Hepatic stellate cell (primary cell): Measurements from ENCODE around the gene RNU1-2.
"Not testable (repeated sequence)": the region's sequence is repeated elsewhere in the genome, so short reads cannot be mapped to it uniquely, and the experiment has no call there.

Source experiments
- DNase-seq: peaks from one replicate; pipeline ENCODE4 v3.0.0; 2011; ENCODE audit warnings: low spot score

Gene RNU1-2

DNA sequence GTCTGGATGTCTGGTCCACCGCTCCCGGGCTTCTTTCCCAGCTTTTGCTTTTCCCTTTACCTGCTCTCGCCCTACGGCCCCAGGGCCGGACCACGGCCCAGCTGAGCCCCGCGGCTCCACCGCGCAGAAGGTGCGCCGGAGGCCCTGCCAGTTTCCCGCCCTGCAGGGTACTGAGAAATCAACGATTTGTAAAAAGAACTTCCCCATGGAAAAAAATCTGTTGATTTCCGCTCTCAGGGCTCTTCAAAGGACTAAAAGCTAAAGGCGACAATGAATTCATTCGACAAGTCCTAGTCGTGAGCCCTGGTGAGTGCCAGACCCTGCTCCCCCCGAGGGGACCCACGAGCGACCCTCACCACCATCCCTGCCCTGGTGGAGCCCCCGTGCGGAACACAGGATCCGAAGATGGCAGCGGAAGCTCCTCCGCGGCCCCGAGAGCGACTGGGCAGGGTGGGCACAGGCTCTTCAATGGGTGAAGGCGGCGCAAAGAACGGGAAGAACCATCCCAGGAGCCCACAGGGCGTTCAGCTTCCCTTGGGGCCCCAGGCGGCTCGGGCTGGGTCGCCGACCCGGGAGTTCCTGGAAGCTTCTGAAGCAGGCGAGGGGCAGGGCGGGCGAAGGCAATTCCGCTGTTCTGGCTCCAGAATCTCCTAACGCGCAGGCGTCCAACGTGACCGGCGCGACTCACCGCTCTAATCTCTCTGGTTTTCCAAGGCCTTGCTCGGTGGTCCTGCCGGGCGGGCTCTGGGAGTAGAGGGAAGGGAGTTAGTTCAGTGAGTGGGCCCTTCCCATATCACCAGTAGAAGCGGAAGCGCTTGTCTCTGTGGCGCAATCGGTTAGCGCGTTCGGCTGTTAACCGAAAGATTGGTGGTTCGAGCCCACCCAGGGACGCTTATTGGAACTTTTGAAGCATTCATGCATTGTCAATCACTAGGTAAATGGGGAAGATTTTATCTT is 6.6 kb upstream of the RNU1-2 start:
- DNase-seq = peak; percentile 22

DNA sequence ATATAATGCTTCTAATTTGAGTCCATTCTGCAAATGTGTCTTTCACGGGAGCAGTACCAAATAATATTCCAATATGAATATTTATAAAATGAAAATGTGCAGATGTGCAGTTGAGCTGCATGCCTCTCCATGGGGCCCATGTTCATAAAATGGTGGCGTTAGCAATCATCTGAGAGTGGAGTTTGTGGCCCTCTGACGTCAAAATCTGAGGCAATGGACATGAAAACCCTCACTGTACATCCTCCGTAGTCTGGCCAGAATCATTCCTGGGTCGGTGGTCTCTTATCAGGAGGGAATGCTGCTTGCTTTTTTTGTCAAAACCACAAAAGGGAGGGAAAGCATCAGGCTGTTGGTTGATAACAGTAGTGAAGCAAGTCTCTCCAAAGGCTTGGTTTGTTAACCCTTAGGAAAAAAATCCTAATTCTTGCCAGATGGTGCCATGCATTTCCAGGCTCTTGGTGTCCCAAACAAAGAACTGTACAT is 5.2 kb upstream of the RNU1-2 start:
- not testable (repeated sequence) for DNase-seq

DNA sequence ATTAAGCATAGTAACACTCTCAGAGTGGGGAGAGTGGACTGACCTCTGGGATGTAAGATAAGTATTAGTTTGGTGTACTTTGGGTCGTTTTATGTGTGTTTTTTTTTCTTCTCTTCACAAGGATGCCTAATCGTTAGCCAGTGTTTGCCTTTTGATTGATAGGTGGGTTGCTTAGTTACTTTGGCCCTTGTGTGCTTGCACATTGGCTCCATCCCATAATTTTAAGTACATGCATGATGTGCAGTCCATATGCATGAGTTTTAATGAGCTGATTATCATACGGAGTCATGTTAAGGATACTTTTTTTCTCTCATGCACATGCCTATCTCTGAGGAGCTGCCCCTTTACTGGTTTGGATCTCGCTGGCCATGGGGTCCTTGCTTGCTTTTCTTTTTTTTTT is 4.7 kb upstream of the RNU1-2 start:
- DNase-seq = not testable (repeated sequence)

DNA sequence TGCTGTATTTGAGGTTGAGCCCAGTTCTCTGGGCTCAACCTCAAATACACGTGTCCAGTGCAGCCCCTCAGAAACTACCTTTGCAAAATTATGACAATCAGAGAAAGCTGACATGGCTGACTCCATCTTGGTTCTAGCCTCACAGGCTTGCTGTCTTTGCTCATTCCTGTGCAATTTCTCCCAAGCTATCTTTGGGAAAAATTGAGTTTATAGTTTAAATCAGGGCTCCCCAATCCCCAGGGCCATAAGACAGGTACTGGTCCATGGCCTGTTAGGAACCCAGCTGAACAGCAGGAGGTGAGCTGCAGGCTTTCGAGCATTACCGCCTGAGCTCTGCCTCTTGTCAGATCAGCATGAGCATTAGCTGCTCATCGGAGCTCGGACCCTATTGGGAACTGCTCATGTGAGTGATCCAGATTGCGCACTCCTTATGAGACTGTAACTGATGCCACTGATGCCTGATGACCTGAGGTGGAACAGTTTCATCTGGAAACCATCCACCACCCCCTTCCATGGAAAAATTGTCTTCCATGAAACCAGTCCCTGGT is 2.7 kb upstream of the RNU1-2 start:
- not testable (repeated sequence) for DNase-seq

DNA sequence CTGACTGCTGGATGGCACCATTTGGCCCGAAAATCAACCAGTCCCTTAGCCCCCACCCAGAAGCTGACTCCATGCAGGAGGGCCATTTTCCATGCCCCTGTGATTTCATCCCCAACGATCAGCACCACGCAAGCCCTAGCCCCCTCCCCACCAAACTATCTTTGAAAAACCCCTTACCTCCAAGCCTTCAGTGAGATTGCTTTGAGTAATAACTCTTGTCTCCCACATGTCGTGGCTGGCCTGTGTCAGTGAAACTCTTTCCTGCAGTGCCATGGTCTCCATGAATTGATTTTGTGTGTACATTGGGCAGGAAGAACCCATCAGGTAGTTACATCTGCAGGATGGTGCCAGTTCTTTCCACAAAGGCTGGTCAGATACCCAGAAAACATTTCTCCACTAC is 2.0 kb upstream of the RNU1-2 start:
- DNase-seq = not testable (repeated sequence)

DNA sequence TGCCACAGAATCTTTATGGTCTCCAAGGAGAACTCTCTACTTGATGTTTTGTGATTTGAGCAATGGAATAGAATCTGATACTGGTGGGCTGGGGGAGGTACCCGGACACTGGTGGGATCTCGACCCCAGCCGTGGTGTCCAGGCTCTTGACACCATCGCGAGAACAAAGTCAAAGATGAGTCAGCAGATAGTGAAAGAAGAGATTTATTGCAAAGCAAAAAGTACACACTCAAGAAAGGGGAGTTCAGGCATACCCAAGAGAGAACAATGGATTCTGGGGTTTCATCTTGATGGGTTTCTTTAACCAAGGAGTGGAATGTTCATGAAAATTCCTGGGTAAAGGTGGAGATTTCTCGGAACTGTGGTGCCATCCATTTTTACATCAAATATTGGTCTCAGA is 1.4 kb upstream of the RNU1-2 start:
- DNase-seq = not testable (repeated sequence)

DNA sequence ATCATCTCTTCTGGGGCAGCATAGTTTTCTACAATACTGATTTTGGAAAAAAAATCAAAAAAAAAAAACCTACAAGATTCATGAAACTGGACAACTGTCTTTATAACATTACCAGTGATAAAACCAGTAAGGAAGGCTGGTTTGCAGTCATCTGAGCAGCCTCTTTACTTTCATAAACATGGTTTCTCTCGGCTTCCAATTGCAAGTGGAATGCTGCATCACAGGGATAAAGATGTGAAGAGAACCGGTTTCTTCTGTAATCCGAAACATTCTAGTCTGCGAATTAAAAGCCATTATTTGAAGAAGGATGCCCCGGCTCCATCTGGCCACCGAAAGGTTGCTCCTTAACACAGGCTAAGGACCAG is 565 bp upstream of the RNU1-2 start:
- DNase-seq = not testable (repeated sequence)

DNA sequence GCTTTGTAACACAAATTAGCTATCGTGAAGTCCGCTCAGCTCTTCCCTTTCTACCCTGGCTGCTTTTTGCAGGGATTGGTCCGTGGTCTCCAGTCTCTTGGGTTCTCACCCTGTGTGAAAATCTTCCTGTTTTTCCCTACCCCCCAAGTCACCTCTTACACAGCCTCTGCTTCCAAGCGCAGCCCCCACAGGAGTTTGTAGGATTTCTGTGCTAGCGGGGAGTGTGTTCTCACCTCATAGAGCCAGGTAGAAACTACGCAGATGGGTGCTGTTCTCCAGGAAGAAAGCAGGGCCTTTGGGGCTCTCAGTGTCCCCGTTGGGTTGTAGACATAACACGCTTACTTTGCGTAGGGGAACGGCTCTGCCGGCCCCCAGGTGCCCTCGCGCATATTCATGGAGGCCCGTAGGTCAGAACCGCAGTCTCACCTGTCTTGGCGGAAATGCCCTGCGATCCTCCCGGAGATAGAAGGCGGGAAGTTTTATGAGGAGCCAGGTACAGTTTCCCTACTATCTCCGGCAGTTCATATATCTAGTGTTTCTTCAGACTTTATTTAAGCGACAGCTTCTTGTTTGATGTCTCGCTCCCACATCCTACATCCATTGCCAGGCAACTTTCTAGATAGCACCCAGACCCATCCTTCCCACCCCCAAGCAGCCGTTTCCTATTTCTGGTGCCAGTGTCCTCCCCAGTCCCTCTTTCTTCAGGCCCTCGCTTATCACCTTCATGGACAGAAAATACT is 706 bp downstream of the RNU1-2 start:
- DNase-seq = peak; percentile 28

DNA sequence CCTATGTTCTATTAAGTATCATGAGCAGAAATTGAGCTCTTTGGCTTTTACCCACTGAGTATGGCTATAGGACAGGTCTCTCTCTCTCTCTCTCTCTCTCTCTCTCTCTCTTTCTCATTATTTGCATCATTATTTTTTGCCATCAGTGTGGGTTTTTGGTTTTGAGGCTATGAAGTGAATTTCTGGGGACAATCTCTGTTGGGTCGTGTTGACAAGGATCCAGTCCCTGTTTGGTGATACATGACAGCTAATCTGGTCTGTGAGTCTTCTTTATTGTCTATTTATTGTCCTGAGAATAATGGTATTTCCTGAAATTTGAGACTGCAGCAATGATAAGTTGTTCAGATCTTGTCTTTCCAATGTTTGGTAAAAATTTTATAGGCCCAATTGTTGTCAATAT is 1.9 kb downstream of the RNU1-2 start:
- not testable (repeated sequence) for DNase-seq

DNA sequence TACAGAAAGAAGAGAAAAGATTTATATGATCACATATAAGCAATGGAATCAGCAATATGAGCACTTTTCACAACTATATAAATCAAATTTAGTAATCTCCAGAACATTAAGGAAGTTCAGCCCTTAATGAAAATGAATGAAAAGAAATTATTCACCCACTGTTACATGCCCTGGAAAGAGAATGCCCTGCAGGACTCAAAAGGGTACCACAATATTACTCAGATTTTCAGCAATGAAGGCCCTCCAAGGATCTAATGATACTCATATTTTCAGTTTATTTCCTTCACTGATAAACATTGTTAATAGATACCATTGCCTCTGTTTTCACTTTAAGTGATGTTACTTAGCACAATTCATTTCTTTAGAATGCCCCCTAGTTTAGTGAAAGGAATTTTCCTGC is 2.5 kb downstream of the RNU1-2 start:
- DNase-seq = not testable (repeated sequence)

DNA sequence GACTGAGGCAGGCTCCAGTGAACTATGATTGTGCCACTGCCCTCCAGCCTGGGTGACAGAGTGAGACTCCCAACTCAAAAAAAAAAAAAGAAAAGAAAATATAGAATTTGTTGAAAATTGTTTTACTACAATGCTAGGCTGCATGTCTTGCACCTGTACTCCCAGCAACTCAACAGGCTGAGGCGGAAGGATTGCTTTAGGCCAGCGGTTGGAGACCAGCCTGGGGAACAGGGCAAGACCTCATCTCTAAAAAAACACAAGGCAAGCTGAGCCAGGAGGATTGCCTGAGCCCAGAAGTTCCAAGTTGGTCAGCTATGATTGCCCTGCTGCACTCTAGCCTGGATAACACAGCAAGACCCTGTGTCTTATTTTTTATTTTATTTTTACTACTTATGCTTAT is 3.2 kb downstream of the RNU1-2 start:
- not testable (repeated sequence) for DNase-seq

DNA sequence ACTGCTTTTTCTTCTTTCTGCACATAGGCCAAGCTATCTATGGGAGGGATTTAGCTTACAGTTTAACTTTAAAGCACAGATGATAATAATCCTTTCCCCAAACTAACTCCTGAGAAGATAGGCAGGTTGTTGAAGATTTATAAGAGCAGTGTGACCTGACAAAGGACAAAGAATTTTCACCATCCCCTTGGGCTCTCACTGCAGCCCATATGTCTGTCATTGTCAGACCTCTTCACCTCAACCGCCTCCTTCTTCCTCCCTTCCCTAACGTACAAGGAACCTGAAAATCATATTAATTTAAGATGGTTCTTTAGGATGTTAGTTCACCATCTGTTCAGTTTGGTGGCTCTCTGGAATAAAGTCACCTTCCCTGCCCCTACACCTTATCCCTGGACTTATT is 5.0 kb downstream of the RNU1-2 start:
- DNase-seq = no peak

DNA sequence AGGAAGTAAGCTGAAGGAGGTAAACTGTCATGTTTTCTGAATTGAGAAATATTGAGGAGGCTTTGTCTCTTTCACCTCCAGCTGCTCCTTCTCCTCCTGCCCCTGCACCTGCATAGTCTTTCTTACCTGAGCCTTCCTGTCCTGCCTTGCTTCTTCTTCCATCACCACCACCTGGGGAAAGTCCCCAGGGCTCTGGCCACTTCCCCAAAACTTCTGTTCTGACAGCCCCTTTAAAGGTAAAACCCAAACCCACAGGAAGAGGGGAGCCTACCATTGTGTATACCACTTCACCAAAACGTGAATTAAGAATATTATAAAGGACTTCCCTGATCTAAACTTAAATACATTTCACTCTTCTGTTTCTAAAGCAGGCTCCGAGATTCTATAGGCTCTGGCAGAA is 5.6 kb downstream of the RNU1-2 start:
- DNase-seq = not testable (repeated sequence)

DNA sequence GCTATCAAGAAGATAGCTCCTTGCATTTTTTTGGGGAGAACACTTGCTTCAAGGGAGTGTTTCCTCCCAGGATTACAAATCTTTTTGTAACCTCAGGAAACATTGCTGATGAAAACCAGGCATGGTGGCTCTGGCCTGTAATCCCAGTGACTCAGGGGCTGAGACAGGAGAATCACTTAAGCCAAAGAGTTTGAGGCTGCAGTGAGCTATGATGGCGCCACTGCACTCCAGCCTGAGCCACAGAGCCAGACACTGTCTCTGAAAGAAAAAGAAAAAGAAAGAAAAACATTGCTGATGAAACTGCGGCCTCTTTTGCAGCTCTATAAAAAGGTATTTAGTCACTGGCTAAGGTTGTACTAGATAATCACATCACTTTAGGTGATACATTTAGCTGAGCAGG is 7.3 kb downstream of the RNU1-2 start:
- no peak for DNase-seq

DNA sequence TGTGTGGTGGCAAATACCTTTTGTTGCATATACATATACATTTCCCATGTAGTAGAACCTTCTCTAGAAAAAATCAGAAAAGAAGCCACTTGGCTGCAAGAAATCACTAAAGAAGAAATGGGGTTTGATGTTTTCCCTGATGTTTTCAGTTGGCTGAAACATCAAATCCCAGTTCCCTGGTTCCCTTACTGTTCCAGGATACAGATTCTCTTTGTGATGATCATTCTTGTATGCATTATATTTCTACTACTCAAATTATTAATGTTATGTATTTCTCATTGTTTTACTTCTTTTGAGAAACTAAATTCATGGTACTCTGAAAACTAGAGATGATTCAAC is 7.6 kb downstream of the RNU1-2 start:
- no peak for DNase-seq

DNA sequence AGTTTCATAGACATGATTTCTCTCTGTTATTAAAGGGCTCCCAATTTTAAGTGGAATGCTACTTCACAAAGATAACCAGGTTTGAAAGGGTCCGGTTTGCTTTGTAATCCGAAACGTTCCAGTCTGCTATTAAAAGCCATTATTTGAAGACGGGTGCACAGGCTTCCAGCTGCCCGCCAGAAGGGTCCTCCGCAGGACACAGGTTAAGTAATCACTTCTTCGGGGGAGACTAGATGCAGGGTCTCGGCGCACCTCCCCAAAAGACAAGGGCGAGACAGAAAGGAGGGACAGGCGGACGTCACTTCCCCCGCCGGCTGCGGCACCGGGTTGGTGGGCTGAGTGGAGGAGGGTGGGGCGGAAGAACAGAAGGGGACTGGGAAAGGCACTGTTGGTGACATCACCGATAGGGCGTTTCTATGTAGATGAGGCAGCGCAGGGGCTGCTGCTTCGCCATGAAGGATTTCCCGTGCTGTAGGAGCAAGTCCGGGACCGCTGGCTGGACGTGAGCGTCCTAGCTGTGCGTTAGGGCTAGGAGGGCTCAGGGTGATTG is 8.9 kb downstream of the RNU1-2 start:
- DNase-seq = peak; percentile 95

DNA sequence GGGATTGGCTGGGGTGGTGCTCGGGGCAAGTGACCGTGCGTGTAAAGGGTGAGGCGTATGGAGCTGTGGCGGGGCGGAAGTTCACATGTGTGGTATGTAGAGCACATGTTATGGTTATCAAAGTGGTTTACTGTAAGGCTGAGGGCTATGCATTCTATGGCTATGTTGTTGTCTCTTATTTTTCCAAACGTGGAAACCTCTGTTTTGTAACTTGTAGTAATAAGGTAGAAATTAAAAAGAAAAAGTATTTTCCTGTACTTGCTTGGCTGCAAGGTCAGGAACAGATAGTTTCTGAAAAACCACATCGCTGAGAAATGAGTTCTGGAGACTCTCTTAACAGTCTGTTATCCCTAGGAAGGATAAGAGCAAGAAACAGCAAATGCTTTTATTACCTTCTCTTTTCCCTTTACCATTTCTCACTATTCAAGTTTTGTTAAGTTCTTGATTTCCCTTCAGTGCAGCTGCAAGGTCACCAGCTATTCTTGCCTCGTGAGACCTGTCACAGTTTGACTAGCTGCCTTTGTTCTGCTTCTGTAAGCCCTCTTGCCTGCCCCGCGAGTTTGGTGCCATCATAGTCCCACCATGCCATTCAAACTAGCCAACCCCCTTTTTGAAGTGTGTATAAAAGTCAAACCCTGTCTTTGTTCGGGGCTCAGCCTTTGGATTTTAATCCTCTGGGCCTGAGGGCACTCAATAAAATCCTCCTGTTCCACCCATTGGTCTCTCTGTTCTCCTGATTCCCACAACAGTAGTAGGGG is 9.5 kb downstream of the RNU1-2 start:
- peak; percentile 75 for DNase-seq

DNA sequence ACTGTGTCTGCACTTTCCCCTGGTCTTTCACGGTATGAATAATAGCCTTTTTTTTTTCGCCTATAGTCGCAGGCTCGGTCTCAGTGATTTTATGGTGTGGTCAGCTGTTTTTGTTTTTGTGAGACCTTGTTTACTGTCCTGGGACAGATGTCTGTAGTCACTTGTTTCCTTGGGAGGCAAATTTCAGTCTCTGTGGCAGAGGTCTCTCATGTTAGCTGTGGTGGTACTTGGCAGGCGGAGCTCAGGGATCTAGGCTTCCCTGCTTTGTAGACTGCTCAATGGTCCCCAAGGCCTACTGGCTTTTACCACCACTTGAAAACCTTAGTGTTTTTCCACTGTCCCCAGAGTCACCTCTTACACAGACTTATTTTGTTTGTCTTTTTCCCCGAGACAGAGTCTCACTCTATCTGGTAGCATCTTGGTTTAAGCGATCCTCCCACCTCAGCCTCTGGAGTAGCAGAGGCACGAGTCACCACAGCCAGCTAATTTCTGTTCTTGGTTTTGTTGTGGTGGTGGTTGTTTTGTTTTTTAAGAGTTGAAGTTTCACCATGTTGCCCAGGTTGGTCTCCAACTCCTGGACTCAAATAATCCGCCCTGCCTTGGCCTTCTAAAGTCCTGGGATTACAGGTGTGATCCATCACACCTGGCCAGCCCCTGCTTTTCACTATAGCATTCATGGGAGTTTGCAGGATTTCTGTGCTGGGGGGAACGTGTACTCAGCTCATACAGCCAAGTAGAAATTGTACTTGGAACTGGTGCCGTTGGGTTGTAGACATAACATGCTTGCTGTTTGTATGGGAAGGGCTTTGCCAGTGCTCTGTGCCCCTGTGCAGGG is 10.3 kb downstream of the RNU1-2 start:
- DNase-seq = no peak

DNA sequence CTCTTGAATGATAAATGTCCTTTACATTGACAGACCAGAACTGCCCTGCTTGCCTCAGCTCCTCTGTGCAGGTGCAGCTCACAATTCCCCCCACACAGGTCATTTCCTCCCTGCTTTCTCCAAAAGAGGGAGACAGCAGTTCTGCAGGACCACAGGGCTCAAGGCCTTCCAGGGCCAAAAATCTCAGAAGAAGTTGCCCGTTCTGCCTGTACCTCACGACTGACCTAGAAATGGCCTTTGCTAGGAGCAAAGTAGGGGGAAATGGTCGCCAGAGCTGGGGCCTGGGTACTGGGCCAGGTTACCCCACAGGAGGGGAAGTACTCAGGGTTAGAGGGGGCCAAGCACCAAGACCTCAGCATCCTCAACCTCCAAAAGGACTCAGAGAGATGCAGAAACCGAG is 11.1 kb downstream of the RNU1-2 start:
- no peak for DNase-seq

DNA sequence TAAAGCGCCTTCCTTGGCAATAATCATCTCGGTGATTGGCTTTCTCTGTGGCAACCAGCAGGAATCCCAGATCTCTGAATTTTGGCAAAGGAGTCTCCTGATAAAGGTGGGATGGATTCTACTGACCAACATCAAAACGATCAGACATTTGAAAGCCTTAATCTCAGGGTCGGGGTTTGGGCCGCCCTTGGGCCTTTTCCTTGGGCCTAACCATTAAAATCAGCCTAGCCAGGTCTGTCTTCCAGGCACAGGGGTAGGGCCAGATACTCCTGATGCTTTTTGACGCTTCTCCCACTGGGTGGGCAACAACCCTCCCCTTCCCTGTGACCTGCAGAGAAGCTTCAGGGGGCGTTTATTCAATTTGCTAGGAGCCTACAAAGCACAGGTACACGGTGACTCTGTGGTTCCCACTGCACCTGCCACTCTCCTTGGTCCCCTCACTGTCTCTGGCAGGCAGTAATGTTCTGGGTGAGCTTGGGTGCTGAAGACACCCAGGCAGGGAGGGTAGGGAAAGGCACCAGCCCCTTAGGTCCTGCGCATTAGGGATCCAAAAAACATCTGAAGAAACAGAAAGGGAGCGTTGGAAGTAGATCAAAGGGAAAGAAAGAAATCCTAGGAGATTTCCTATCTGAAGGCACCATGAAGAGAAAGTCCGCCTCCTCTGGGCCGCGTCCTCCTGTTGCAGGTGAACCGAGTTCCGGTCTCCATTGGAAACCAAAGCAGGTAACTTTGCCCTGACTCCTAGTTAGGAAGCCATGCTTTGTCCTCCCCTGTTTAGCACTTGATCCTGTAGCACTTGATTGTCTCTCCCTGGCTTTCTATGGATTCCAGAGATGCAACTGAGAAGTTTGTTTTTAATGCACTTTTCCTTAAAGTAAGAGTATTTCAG is 12.3 kb downstream of the RNU1-2 start:
- DNase-seq = no peak
